Osteoblast (primary cell): ENCODE data around the gene COA7. TPM values are rescaled to one million over a fixed set of nuclear protein-coding genes. Genes with fewer than 3 reads are reported as not detected.
A peak's percentile ranks its signal among the peaks of the same experiment; 100 is the strongest.
"Not testable (repeated sequence)": the region's sequence is repeated elsewhere in the genome, so short reads cannot be mapped to it uniquely, and the experiment has no call there.

Experiments used
- DNase-seq: peaks from one replicate; pipeline ENCODE4 v3.0.0; 2011; ENCODE audit warnings: low spot score, mixed read lengths; ENCODE audit not compliant: insufficient read length; ENCODE audit errors: missing footprints
- H2AFZ ChIP-seq: 2 replicates; pipeline ENCODE4 v1.6.0; 2011; ENCODE audit warnings: mild to moderate bottlenecking, low read length
- H3K27ac ChIP-seq: 2 replicates; pipeline ENCODE4 v1.5.1; 2011; ENCODE audit warnings: mild to moderate bottlenecking, low read depth, low read length, moderate library complexity
- H3K27me3 ChIP-seq: 2 replicates; pipeline ENCODE4 v1.6.0; 2012; ENCODE audit warnings: mild to moderate bottlenecking, control low read depth, inconsistent platforms, low read length, moderate library complexity; ENCODE audit not compliant: insufficient read depth
- H3K36me3 ChIP-seq: 2 replicates; pipeline ENCODE4 v1.5.1; 2011; ENCODE audit warnings: mild to moderate bottlenecking, low read length, control low read depth, moderate library complexity; ENCODE audit not compliant: insufficient read depth
- H3K4me1 ChIP-seq: 2 replicates; pipeline ENCODE4 v1.5.1; 2011; ENCODE audit warnings: mild to moderate bottlenecking, low read length, control low read depth, moderate library complexity; ENCODE audit not compliant: insufficient read depth
- H3K4me2 ChIP-seq: 2 replicates; pipeline ENCODE4 v1.6.0; 2011; ENCODE audit warnings: mild to moderate bottlenecking, low read length; ENCODE audit not compliant: insufficient read depth
- H3K4me3 ChIP-seq: fragments of 200-600 bp; sonication (generic); 3 replicates; pipeline ENCODE4 v1.5.1; 2012; ENCODE audit warnings: mild to moderate bottlenecking, low read length, inconsistent platforms; ENCODE audit not compliant: insufficient read depth
- H3K79me2 ChIP-seq: 2 replicates; pipeline ENCODE4 v1.6.0; 2012; ENCODE audit warnings: mild to moderate bottlenecking, low read length, control low read depth, inconsistent platforms; ENCODE audit not compliant: insufficient read depth
- H3K9me3 ChIP-seq: 2 replicates; pipeline ENCODE4 v1.5.1; 2011; ENCODE audit warnings: low read depth, low read length, control low read depth
- H4K20me1 ChIP-seq: 2 replicates; pipeline ENCODE4 v1.6.0; 2012; ENCODE audit warnings: mild to moderate bottlenecking, low read length, control low read depth; ENCODE audit not compliant: insufficient read depth
- total RNA-seq: library from RNA; depleted of rRNA; stranded (reverse); fragments of >200 nt; gene quantifications from 2 replicates; pipeline ENCODE4 v1.2.3, GENCODE V29; 2012
- TF ChIP-seq, protein P1 (sequence below): IDR thresholded peaks from 2 replicates; pipeline ENCODE4 v1.5.1; 2011; ENCODE audit warnings: mild to moderate bottlenecking, low read depth, low read length, moderate library complexity; ENCODE audit errors: extremely low read depth

Gene COA7
- total RNA-seq, 1 donor, result 14.8 TPM

DNA sequence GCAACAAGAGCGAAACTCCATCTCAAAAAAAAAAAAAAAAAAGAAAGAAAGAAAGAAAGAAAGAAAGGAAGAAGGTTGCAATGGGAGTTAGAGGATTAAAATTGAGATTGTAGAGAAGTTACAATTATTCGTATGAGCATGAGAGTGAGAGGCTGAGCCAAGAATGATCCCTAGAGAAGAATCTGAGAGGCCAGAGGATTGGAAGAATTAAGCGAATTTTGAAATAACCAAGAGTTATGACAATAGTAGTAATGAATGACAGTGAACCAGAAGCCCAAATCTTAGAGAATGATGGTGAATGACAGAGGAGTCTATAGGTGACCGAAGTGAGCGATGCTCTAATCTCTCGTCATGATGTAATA, 27.7 kb upstream of the COA7 start:
- Histone ChIP-seq H3K36me3 (no peaks in the 10 kb centered on the region), H3K4me3 (peak overlapping the region; percentile 98), H3K79me2 (peaks cover 45% of the 10 kb centered on the region), H3K4me2 (peak overlapping the region; percentile 99), H3K4me1 (peaks cover 19% of the 10 kb centered on the region), H3K27me3 (no peaks in the 10 kb centered on the region), H4K20me1 (peaks cover 26% of the 10 kb centered on the region), H2AFZ (peak overlapping the region; percentile 98), H3K9me3 (no peaks in the 10 kb centered on the region), H3K27ac (no peak overlapping the region)
- TF ChIP-seq, protein P1, sequence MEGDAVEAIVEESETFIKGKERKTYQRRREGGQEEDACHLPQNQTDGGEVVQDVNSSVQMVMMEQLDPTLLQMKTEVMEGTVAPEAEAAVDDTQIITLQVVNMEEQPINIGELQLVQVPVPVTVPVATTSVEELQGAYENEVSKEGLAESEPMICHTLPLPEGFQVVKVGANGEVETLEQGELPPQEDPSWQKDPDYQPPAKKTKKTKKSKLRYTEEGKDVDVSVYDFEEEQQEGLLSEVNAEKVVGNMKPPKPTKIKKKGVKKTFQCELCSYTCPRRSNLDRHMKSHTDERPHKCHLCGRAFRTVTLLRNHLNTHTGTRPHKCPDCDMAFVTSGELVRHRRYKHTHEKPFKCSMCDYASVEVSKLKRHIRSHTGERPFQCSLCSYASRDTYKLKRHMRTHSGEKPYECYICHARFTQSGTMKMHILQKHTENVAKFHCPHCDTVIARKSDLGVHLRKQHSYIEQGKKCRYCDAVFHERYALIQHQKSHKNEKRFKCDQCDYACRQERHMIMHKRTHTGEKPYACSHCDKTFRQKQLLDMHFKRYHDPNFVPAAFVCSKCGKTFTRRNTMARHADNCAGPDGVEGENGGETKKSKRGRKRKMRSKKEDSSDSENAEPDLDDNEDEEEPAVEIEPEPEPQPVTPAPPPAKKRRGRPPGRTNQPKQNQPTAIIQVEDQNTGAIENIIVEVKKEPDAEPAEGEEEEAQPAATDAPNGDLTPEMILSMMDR, result no peak
- DNase-seq, result no peak

DNA sequence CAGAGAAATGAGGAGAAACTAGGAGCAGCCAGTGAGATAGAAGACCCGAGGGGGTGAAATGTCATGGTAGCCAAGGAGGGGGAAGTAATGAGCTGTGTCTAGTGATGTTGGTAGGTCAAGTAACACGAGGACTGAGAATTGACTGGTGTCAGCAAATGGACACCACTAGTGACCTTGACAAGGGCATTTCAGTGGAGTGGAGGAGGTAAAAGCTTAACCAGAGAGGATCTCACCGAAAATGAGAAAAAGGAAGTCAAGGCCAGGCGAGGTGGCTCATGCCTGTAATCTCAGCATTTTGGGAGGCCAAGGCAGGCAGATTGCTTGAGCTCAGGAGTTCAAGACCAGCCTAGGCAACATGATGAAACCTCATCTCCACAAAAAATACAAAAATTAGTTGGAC, 25.1 kb upstream of the COA7 start:
- H3K9me3 ChIP-seq, result no peaks in the 10 kb centered on the region
- no peaks in the 10 kb centered on the region for H3K36me3 ChIP-seq
- DNase-seq, result no peak
- H3K4me3 ChIP-seq, result no peak overlapping the region
- no peak overlapping the region for H2AFZ ChIP-seq
- peaks cover 17% of the 10 kb centered on the region for H3K4me1 ChIP-seq
- no peak overlapping the region for H3K4me2 ChIP-seq
- no peaks in the 10 kb centered on the region for H3K27me3 ChIP-seq
- H3K27ac ChIP-seq, result no peak overlapping the region
- TF ChIP-seq, protein P1, result no peak
- peaks cover 15% of the 10 kb centered on the region for H4K20me1 ChIP-seq
- peaks cover 19% of the 10 kb centered on the region for H3K79me2 ChIP-seq

DNA sequence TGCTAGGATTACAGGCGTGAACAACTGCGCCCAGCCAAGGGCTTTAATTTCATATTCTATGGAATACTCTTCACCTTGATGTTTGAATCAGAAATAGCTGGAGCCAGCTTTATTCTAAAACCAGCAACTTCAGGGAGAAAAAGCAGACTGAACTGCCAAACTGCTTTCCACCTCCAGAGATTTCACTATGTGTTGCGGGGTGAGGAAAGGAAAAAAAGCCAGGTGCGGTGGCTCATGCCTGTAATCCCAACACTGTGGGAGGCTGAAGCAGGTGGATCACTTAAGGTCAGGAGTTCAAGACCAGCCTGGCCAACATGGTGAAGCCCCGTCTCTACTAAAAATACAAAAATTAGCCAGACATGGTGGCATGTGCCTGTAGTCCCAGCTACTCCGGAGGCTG, 17.1 kb upstream of the COA7 start:
- H3K4me1 ChIP-seq, H3K27ac ChIP-seq, H3K9me3 ChIP-seq, H3K4me2 ChIP-seq, DNase-seq, H3K4me3 ChIP-seq, H3K27me3 ChIP-seq, H3K36me3 ChIP-seq, H3K79me2 ChIP-seq, H2AFZ ChIP-seq, H4K20me1 ChIP-seq: not testable (repeated sequence)

DNA sequence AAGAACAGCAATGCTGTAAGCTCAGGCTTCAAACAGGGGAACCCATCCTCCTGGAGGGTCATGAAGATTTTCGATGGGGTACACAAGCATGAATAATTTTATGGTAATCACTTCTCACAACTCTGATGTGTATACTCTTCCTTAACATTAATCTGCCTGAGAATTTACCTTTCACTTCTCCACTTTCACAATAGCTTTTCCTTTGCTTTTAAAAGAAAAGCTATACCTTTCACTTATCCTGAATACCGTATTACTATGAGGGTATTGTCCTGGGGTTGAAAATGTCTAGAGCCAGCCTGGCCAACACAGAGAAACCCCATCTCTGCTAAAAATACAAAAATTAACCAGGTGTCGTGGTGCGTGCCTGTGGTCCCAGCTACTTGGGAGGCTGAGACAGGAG, 15.4 kb upstream of the COA7 start:
- Histone ChIP-seq H3K36me3 (no peaks in the 10 kb centered on the region), H2AFZ (no peak overlapping the region)

More for the DNA sequence above, 15.4 kb upstream of the COA7 start:
- DNase-seq, result no peak
- H3K79me2 ChIP-seq, result no peaks in the 10 kb centered on the region
- no peaks in the 10 kb centered on the region for H3K9me3 ChIP-seq
- no peak overlapping the region for H3K4me2 ChIP-seq
- H3K4me1 ChIP-seq, result peaks cover under 1% of the 10 kb centered on the region
- TF ChIP-seq, protein P1, result no peak
- no peak overlapping the region for H3K27ac ChIP-seq
- H3K4me3 ChIP-seq, result no peak overlapping the region
- no peaks in the 10 kb centered on the region for H4K20me1 ChIP-seq
- no peaks in the 10 kb centered on the region for H3K27me3 ChIP-seq
